Testis (tissue), 3 donors: Measurements from ENCODE around the gene HID1. TPM values are rescaled to one million over a fixed set of nuclear protein-coding genes. Genes with fewer than 3 reads are reported as not detected.

Source experiments
- DNase-seq: peaks from one replicate; pipeline ENCODE4 v3.0.0-alpha.2; 2019
- H3K27ac ChIP-seq, 2 donors: fragments of 200-600 bp; sonication (generic); one replicate each; pipeline ENCODE4 v1.5.1; 2019
- H3K27me3 ChIP-seq: fragments of 200-600 bp; sonication (generic); one replicate; pipeline ENCODE4 v1.5.1; 2019
- H3K36me3 ChIP-seq: fragments of 200-600 bp; sonication (generic); one replicate; pipeline ENCODE4 v1.5.1; 2017; ENCODE audit warnings: low read depth; ENCODE audit errors: missing control alignments
- H3K4me1 ChIP-seq: fragments of 200-600 bp; sonication (generic); one replicate; pipeline ENCODE4 v1.5.1; 2019
- H3K4me3 ChIP-seq, 2 donors: fragments of 200-600 bp; sonication (generic); one replicate each; pipeline ENCODE4 v1.5.1; 2017 to 2019
- H3K9me3 ChIP-seq: fragments of 200-600 bp; sonication (generic); one replicate; pipeline ENCODE4 v1.5.1; 2017
- POLR2A ChIP-seq: fragments of 450-650 bp; IDR thresholded peaks from one replicate; pipeline ENCODE4 v1.6.1; 2017; ENCODE audit warnings: antibody characterized with exemption, mild to moderate bottlenecking, moderate library complexity
- WGBS, 2 donors: methylation state at CpG; one replicate each; pipeline ENCODE4 v1.1.5; 2018; 5-methylcytosine and 5-hydroxymethylcytosine counted together
- intact Hi-C: fragments of 100-400 bp; cut with DNase I; formaldehyde crosslinking; loops from one replicate; pipeline ENCODE4 v1.15.1; 2023; ENCODE audit warnings: low total_unique reads
- polyA plus RNA-seq: library from polyadenylated mRNA; stranded (reverse); fragments of 350-450 nt; fragmentation: Illumina TruSeq; extraction: RNeasy Lipid Tissue Mini Kit (QIAGEN cat#74804); gene quantifications from one replicate; pipeline ENCODE4 v1.2.3, GENCODE V29; 2014; ENCODE audit warnings: low read depth, low replicate concordance; ENCODE audit not compliant: insufficient read depth
- total RNA-seq, 2 donors: library from RNA; depleted of rRNA; stranded (reverse); fragments of >200 nt; gene quantifications; one replicate each; pipeline ENCODE4 v1.2.3, GENCODE V29; 2016
- TF ChIP-seq, protein P1 (sequence below), 3 experiments: fragments of 450-650 bp in 2 of 3; fragments of 200-600 bp in 1 of 3; sonication (generic) in 1 of 3; IDR thresholded peaks; one replicate each; pipeline ENCODE4 v1.5.1; 2016 to 2019; ENCODE audit warnings: antibody characterized with exemption in 3 of 3, mild to moderate bottlenecking in 2 of 3, moderate library complexity in 1 of 3

Gene HID1
- total and polyA plus RNA-seq, 3 donors from 2014 or later: 18.6 to 45.8 (median 40.9) TPM

- whole genome bisulfite sequencing, 2 donors: 14 to 23% methylated on average over 6 to 11 of the region's 12 CpGs
- no peaks in the 10 kb centered on the region for H3K27me3 ChIP-seq
- no peak overlapping the region for H3K27ac ChIP-seq
- no peak overlapping the region for H3K4me3 ChIP-seq
- no peak for DNase-seq
- H3K9me3 ChIP-seq: no peaks in the 10 kb centered on the region
- H3K4me1 ChIP-seq: no peaks in the 10 kb centered on the region
- no peak for TF ChIP-seq POLR2A
- TF ChIP-seq, protein P1, sequence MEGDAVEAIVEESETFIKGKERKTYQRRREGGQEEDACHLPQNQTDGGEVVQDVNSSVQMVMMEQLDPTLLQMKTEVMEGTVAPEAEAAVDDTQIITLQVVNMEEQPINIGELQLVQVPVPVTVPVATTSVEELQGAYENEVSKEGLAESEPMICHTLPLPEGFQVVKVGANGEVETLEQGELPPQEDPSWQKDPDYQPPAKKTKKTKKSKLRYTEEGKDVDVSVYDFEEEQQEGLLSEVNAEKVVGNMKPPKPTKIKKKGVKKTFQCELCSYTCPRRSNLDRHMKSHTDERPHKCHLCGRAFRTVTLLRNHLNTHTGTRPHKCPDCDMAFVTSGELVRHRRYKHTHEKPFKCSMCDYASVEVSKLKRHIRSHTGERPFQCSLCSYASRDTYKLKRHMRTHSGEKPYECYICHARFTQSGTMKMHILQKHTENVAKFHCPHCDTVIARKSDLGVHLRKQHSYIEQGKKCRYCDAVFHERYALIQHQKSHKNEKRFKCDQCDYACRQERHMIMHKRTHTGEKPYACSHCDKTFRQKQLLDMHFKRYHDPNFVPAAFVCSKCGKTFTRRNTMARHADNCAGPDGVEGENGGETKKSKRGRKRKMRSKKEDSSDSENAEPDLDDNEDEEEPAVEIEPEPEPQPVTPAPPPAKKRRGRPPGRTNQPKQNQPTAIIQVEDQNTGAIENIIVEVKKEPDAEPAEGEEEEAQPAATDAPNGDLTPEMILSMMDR (IDR thresholded peaks at IDR 0.05): no peak
- intact Hi-C loops: no loop called here
- no peaks in the 10 kb centered on the region for H3K36me3 ChIP-seq
Observed at GRCh38 chr17:74936470-74936799, 36.1 kb downstream of the HID1 start.

DNA sequence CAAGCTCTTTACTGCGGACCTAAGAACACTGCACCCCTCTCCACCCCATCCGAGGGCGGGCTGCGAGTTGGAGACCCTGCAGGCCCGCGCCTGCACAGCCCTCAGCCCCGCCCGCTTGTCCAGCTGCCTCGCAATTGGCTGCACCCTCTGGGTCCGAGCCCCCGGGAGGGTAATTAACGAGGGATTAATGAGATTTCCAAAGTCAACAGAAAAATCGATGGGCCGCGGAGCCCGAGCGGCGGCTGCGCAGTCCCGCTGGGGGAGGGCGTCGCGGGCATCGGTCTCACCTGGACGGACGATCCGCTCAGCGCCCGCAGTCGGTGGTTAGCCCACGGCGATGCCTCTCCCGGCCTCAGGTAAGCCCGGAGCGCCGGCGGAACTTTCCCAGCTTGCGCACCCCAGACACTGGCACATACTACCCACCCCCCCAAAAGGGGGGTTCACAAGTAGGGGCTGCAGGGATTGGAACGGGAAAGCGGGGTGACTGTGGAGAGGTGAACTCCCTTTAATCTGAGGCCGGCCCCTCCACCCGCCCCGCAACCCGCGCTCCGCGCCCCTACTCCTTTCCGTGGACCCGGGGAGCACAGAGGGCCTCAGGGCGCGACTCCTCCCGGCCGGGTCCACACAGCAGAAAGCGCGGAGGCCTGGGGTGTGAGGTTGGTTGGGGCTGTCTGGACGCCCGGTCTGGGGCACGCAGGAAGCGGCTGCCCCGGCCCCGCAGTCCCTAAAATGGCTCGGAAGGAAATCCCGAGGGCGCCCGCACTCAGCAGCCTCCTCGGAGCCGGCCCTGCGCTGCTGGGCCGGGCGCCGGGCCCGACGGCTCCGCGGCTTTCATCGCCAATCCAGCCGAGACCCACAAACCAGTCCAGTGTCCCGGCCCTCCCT is 36.7 kb downstream of the HID1 start, which contains the start of gene OTOP3:
TSS of gene OTOP3 (plus strand) at position 314 of the 885 bp plus-strand sequence. CDS start at position 338, 24 bp downstream.
- no peak for TF ChIP-seq POLR2A
- TF ChIP-seq, protein P1 (IDR thresholded peaks at IDR 0.05): no peak
- H3K4me3 ChIP-seq: peak within 1 kb of the TSS in 1 of 2 donors; percentile 32
- H3K9me3 ChIP-seq: no peaks in the 10 kb centered on the region
- no peak for DNase-seq
- H3K4me1 ChIP-seq: no peaks in the 10 kb centered on the region
- H3K27ac ChIP-seq: no peak within 1 kb of the TSS
- intact Hi-C loops: no loop called here
- 0 to 4% methylated on average over 7 to 67 of the region's 78 CpGs for WGBS, 2 donors
- H3K27me3 ChIP-seq: no peaks in the 10 kb centered on the region
- no peaks in the 10 kb centered on the region for H3K36me3 ChIP-seq

- WGBS, 2 donors: 43 to 73% methylated on average over 2 to 3 of the region's 3 CpGs
- Histone ChIP-seq H3K36me3 (no peaks in the 10 kb centered on the region), H3K4me3 (no peak overlapping the region), H3K9me3 (no peaks in the 10 kb centered on the region), H3K4me1 (no peaks in the 10 kb centered on the region), H3K27me3 (no peaks in the 10 kb centered on the region), H3K27ac (no peak overlapping the region)
- intact Hi-C loops: no loop called here
- no peak for DNase-seq
- TF ChIP-seq POLR2A: no peak
- TF ChIP-seq, protein P1 (IDR thresholded peaks at IDR 0.05): no peak
Observed at GRCh38 chr17:74935048-74935447, 37.5 kb downstream of the HID1 start.

GRCh38 chr17:74930535-74931036 is 42.0 kb downstream of the HID1 start:
- H3K27me3 ChIP-seq: no peaks in the 10 kb centered on the region
- no peak for DNase-seq
- no peak overlapping the region for H3K27ac ChIP-seq
- 92 to 96% methylated on average over 18 to 24 of the region's 24 CpGs for WGBS, 2 donors
- no peaks in the 10 kb centered on the region for H3K4me1 ChIP-seq
- no peaks in the 10 kb centered on the region for H3K36me3 ChIP-seq
- intact Hi-C loops: no loop called here
- H3K4me3 ChIP-seq: no peak overlapping the region
- TF ChIP-seq POLR2A: no peak
- TF ChIP-seq, protein P1 (IDR thresholded peaks at IDR 0.05): no peak
- no peaks in the 10 kb centered on the region for H3K9me3 ChIP-seq
